Testis (tissue), 3 donors: Measurements from ENCODE around the gene NKD1. TPM values are rescaled to one million over a fixed set of nuclear protein-coding genes. Genes with fewer than 3 reads are reported as not detected.

ENCODE experiments used
- DNase-seq: peaks from one replicate; pipeline ENCODE4 v3.0.0-alpha.2; 2019
- H3K27ac ChIP-seq, 2 donors: fragments of 200-600 bp; sonication (generic); one replicate each; pipeline ENCODE4 v1.5.1; 2019
- H3K27me3 ChIP-seq: fragments of 200-600 bp; sonication (generic); one replicate; pipeline ENCODE4 v1.5.1; 2019
- H3K36me3 ChIP-seq: fragments of 200-600 bp; sonication (generic); one replicate; pipeline ENCODE4 v1.5.1; 2017; ENCODE audit warnings: low read depth; ENCODE audit errors: missing control alignments
- H3K4me1 ChIP-seq: fragments of 200-600 bp; sonication (generic); one replicate; pipeline ENCODE4 v1.5.1; 2019
- H3K4me3 ChIP-seq, 2 donors: fragments of 200-600 bp; sonication (generic); one replicate each; pipeline ENCODE4 v1.5.1; 2017 to 2019
- H3K9me3 ChIP-seq: fragments of 200-600 bp; sonication (generic); one replicate; pipeline ENCODE4 v1.5.1; 2017
- POLR2A ChIP-seq: fragments of 450-650 bp; IDR thresholded peaks from one replicate; pipeline ENCODE4 v1.6.1; 2017; ENCODE audit warnings: antibody characterized with exemption, mild to moderate bottlenecking, moderate library complexity
- WGBS, 2 donors: methylation state at CpG; one replicate each; pipeline ENCODE4 v1.1.5; 2018; 5-methylcytosine and 5-hydroxymethylcytosine counted together
- intact Hi-C: fragments of 100-400 bp; cut with DNase I; formaldehyde crosslinking; loops from one replicate; pipeline ENCODE4 v1.15.1; 2023; ENCODE audit warnings: low total_unique reads
- polyA plus RNA-seq: library from polyadenylated mRNA; stranded (reverse); fragments of 350-450 nt; fragmentation: Illumina TruSeq; extraction: RNeasy Lipid Tissue Mini Kit (QIAGEN cat#74804); gene quantifications from one replicate; pipeline ENCODE4 v1.2.3, GENCODE V29; 2014; ENCODE audit warnings: low read depth, low replicate concordance; ENCODE audit not compliant: insufficient read depth
- total RNA-seq, 2 donors: library from RNA; depleted of rRNA; stranded (reverse); fragments of >200 nt; gene quantifications; one replicate each; pipeline ENCODE4 v1.2.3, GENCODE V29; 2016
- TF ChIP-seq, protein P1 (sequence below), 3 experiments: fragments of 450-650 bp in 2 of 3; fragments of 200-600 bp in 1 of 3; sonication (generic) in 1 of 3; IDR thresholded peaks; one replicate each; pipeline ENCODE4 v1.5.1; 2016 to 2019; ENCODE audit warnings: antibody characterized with exemption in 3 of 3, mild to moderate bottlenecking in 2 of 3, moderate library complexity in 1 of 3

Gene NKD1
- total and polyA plus RNA-seq, 3 donors from 2014 or later: 5.9 to 14.4 (median 8.4) TPM

GRCh38 chr16:50613964-50614474, 65.8 kb downstream of the NKD1 start:
- TF ChIP-seq, protein P1, sequence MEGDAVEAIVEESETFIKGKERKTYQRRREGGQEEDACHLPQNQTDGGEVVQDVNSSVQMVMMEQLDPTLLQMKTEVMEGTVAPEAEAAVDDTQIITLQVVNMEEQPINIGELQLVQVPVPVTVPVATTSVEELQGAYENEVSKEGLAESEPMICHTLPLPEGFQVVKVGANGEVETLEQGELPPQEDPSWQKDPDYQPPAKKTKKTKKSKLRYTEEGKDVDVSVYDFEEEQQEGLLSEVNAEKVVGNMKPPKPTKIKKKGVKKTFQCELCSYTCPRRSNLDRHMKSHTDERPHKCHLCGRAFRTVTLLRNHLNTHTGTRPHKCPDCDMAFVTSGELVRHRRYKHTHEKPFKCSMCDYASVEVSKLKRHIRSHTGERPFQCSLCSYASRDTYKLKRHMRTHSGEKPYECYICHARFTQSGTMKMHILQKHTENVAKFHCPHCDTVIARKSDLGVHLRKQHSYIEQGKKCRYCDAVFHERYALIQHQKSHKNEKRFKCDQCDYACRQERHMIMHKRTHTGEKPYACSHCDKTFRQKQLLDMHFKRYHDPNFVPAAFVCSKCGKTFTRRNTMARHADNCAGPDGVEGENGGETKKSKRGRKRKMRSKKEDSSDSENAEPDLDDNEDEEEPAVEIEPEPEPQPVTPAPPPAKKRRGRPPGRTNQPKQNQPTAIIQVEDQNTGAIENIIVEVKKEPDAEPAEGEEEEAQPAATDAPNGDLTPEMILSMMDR (IDR thresholded peaks at IDR 0.05): no peak
- no peak for TF ChIP-seq POLR2A
- H3K27me3 ChIP-seq: no peaks in the 10 kb centered on the region
- no peaks in the 10 kb centered on the region for H3K36me3 ChIP-seq
- peaks cover 24% of the 10 kb centered on the region for H3K4me1 ChIP-seq
- H3K27ac ChIP-seq: peak overlapping the region in 1 of 2 donors; percentile 17
- 71 to 76% methylated on average over 7 of the region's 7 CpGs for WGBS, 2 donors
- no peak overlapping the region for H3K4me3 ChIP-seq
- intact Hi-C loops: no loop called here
- no peaks in the 10 kb centered on the region for H3K9me3 ChIP-seq
- no peak for DNase-seq

- no peak overlapping the region for H3K27ac ChIP-seq
Observed at GRCh38 chr16:50614955-50615724, 66.9 kb downstream of the NKD1 start.

GRCh38 chr16:50615891-50616290, 67.7 kb downstream of the NKD1 start:
- intact Hi-C loops: no loop called here
- WGBS, 2 donors: 36 to 49% methylated on average over 5 of the region's 5 CpGs
- TF ChIP-seq, protein P1 (IDR thresholded peaks at IDR 0.05): no peak
- no peak for TF ChIP-seq POLR2A
- Histone ChIP-seq H3K27ac (no peak overlapping the region), H3K9me3 (no peaks in the 10 kb centered on the region), H3K4me3 (no peak overlapping the region), H3K36me3 (no peaks in the 10 kb centered on the region), H3K4me1 (peaks cover 18% of the 10 kb centered on the region), H3K27me3 (no peaks in the 10 kb centered on the region)
- DNase-seq: no peak

More at GRCh38 chr16:50614955-50615724, 66.9 kb downstream of the NKD1 start:
- Histone ChIP-seq H3K9me3 (no peaks in the 10 kb centered on the region), H3K4me3 (no peak overlapping the region), H3K36me3 (no peaks in the 10 kb centered on the region), H3K27me3 (no peaks in the 10 kb centered on the region), H3K4me1 (peaks cover 24% of the 10 kb centered on the region)
- no peak for DNase-seq
- whole genome bisulfite sequencing, 2 donors: 78 to 82% methylated on average over 7 of the region's 7 CpGs
- TF ChIP-seq POLR2A: no peak
- TF ChIP-seq, protein P1 (IDR thresholded peaks at IDR 0.05): no peak
- intact Hi-C loops: no loop called here

DNA sequence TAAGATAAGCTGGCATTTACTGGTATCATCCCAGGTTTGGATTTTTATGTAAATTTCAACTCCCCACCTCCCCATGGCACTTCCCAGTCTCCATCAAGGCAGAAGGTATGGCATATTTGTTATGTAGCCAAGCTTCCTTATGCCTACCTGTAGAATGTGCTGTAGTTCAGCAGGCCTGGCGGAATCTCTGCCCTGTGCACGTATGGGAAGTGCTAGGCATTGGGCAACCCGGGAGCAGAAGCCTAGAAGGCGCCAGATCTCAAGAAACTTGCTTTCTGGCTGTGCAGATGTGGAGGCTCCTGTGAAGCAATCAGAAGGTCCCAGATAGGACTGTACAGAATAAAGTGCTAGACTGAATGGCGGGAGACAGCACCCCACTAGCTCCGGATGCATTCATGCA, 68.2 kb downstream of the NKD1 start:
- Histone ChIP-seq H3K9me3 (no peaks in the 10 kb centered on the region), H3K36me3 (no peaks in the 10 kb centered on the region), H3K4me3 (no peak overlapping the region), H3K27me3 (no peaks in the 10 kb centered on the region), H3K27ac (no peak overlapping the region), H3K4me1 (peaks cover 17% of the 10 kb centered on the region)
- WGBS, 2 donors: 91 to 94% methylated on average over 4 to 6 of the region's 6 CpGs
- DNase-seq: no peak
- no peak for TF ChIP-seq POLR2A
- TF ChIP-seq, protein P1 (IDR thresholded peaks at IDR 0.05): no peak
- intact Hi-C loops: no loop called here
